ENCODE data around the gene ACTR2.
"Not testable (repeated sequence)": the region's sequence is repeated elsewhere in the genome, so short reads cannot be mapped to it uniquely, and the experiment has no call there.

ACTR2 gene

GRCh38 chr2:65231121-65231520, 3.5 kb downstream of the ACTR2 start:
- no peak for DNase-seq

GRCh38 chr2:65231892-65232477, 4.4 kb downstream of the ACTR2 start:
- no peak for DNase-seq

- DNase-seq: no peak
Measured at GRCh38 chr2:65232636-65233035, 5.0 kb downstream of the ACTR2 start.

- DNase-seq: no peak
Measured at GRCh38 chr2:65240657-65241056, 13.0 kb downstream of the ACTR2 start.

- not testable (repeated sequence) for DNase-seq
Measured at GRCh38 chr2:65244452-65244851, 16.8 kb downstream of the ACTR2 start.

- DNase-seq: no peak
Measured at GRCh38 chr2:65252640-65253039, 25.0 kb downstream of the ACTR2 start.

GRCh38 chr2:65255356-65255755, 27.7 kb downstream of the ACTR2 start:
- no peak for DNase-seq

GRCh38 chr2:65256054-65256453, 28.4 kb downstream of the ACTR2 start:
- DNase-seq: no peak

- not testable (repeated sequence) for DNase-seq
Measured at GRCh38 chr2:65257866-65258265, 30.2 kb downstream of the ACTR2 start.

GRCh38 chr2:65261676-65262075, 34.0 kb downstream of the ACTR2 start:
- no peak for DNase-seq

GRCh38 chr2:65263262-65263661, 35.6 kb downstream of the ACTR2 start:
- DNase-seq: no peak

- DNase-seq: no peak
Measured at GRCh38 chr2:65263986-65264385, 36.4 kb downstream of the ACTR2 start.

- DNase-seq: no peak
Measured at GRCh38 chr2:65264821-65265670, 37.4 kb downstream of the ACTR2 start.

- no peak for DNase-seq
Measured at GRCh38 chr2:65265671-65266045, 38.0 kb downstream of the ACTR2 start.

GRCh38 chr2:65267008-65267407, 39.4 kb downstream of the ACTR2 start:
- DNase-seq: no peak

- no peak for DNase-seq
Measured at GRCh38 chr2:65268957-65269356, 41.3 kb downstream of the ACTR2 start.

- DNase-seq: no peak
Measured at GRCh38 chr2:65273344-65273743, 45.7 kb downstream of the ACTR2 start.

GRCh38 chr2:65275141-65275915, 47.7 kb downstream of the ACTR2 start:
- DNase-seq: no peak

- no peak for DNase-seq
Measured at GRCh38 chr2:65276609-65277008, 49.0 kb downstream of the ACTR2 start.

- no peak for DNase-seq
Measured at GRCh38 chr2:65277118-65277517, 49.5 kb downstream of the ACTR2 start.

GRCh38 chr2:65277791-65278483, 50.3 kb downstream of the ACTR2 start:
- DNase-seq: no peak

- DNase-seq: no peak
Measured at GRCh38 chr2:65278531-65278981, 50.9 kb downstream of the ACTR2 start.

- no peak for DNase-seq
Measured at GRCh38 chr2:65279756-65280155, 52.1 kb downstream of the ACTR2 start.
